Activated CD4-positive, CD25-positive, alpha-beta regulatory T cell treated with anti-CD3 and anti-CD28 coated beads, Interleukin-2, amount 50 U/mL, for 24 hours (primary cell): Measurements from ENCODE around the gene AP3B2.
A peak's percentile ranks its signal among the peaks of the same experiment; 100 is the strongest.
"Not testable (repeated sequence)": the region's sequence is repeated elsewhere in the genome, so short reads cannot be mapped to it uniquely, and the experiment has no call there.

ENCODE experiments used
- ATAC-seq, 2 donors: fragments of 150-1000 bp; cut with Tn5 transposase; one replicate each; pipeline ENCODE4 v1.10.0; 2021; ENCODE audit warnings: mild to moderate bottlenecking in 1 of 2, moderate library complexity in 1 of 2

The AP3B2 gene, protein sequence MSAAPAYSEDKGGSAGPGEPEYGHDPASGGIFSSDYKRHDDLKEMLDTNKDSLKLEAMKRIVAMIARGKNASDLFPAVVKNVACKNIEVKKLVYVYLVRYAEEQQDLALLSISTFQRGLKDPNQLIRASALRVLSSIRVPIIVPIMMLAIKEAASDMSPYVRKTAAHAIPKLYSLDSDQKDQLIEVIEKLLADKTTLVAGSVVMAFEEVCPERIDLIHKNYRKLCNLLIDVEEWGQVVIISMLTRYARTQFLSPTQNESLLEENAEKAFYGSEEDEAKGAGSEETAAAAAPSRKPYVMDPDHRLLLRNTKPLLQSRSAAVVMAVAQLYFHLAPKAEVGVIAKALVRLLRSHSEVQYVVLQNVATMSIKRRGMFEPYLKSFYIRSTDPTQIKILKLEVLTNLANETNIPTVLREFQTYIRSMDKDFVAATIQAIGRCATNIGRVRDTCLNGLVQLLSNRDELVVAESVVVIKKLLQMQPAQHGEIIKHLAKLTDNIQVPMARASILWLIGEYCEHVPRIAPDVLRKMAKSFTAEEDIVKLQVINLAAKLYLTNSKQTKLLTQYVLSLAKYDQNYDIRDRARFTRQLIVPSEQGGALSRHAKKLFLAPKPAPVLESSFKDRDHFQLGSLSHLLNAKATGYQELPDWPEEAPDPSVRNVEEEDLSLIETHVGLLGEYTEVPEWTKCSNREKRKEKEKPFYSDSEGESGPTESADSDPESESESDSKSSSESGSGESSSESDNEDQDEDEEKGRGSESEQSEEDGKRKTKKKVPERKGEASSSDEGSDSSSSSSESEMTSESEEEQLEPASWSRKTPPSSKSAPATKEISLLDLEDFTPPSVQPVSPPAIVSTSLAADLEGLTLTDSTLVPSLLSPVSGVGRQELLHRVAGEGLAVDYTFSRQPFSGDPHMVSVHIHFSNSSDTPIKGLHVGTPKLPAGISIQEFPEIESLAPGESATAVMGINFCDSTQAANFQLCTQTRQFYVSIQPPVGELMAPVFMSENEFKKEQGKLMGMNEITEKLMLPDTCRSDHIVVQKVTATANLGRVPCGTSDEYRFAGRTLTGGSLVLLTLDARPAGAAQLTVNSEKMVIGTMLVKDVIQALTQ

DNA sequence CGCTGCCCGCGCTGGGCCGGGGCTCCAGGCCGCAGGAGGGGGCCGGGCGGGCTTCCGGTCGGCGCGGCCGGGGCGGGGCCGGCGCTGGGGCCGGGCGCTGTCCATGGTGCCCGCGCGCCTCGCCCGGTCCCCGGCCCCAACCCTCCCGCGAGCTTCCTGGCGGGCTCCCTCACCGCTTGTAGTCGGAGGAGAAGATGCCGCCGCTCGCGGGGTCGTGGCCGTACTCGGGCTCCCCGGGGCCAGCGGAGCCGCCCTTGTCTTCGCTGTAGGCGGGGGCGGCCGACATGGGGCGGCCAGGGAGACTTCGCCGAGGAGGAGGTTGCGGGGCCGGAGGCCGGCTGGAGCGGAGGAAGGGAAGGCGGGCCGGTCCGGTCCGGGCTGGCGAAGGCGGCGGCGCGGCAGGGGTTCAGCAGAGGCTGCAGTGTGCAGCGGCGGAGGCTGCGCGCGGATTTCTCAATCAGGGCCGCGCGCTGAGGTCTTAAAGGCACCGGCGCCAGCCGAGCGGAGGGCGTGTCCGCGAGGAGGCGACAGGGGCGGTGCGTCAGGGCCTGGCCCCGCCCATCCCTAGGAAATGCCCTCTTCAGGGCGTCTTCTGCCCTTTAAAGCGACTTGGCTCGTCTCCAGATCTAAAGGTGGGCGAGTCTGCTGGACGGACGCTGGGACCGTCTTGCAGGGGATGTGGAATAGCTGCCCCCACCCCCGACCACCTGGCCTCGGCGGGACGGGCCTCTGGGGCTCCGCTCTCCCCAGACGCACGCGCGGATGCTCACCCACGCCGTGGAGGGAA is at the start of gene AP3B2:
Gene AP3B2 (minus strand): TSS at position 455 of the 787 bp plus-strand sequence. CDS start 169 bp downstream, at position 286.
- ATAC-seq: peak; percentile 95 to 97

DNA sequence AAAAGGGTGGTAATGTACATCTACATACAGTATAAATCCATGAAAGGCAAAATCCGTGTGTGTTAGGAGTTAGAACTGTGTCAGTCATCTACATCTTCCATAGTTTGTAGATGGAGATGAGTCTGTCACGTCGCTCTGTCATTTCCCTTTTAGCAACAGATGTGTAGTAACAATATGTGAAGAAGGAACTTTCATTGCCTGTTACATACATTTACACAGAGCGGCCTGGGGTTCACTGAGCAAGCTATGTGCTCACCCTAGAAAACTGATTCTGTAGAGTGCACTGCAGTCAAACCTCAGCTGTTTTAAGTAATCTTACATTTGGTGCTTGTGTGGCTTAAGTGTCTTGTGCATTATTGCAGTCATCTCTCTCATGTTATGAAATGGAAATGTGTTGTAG is 41.6 kb upstream of the AP3B2 start:
- no peak for ATAC-seq

- ATAC-seq: peak; percentile 8 to 19
Measured at GRCh38 chr15:82750831-82751180, 41.1 kb upstream of the AP3B2 start.

DNA sequence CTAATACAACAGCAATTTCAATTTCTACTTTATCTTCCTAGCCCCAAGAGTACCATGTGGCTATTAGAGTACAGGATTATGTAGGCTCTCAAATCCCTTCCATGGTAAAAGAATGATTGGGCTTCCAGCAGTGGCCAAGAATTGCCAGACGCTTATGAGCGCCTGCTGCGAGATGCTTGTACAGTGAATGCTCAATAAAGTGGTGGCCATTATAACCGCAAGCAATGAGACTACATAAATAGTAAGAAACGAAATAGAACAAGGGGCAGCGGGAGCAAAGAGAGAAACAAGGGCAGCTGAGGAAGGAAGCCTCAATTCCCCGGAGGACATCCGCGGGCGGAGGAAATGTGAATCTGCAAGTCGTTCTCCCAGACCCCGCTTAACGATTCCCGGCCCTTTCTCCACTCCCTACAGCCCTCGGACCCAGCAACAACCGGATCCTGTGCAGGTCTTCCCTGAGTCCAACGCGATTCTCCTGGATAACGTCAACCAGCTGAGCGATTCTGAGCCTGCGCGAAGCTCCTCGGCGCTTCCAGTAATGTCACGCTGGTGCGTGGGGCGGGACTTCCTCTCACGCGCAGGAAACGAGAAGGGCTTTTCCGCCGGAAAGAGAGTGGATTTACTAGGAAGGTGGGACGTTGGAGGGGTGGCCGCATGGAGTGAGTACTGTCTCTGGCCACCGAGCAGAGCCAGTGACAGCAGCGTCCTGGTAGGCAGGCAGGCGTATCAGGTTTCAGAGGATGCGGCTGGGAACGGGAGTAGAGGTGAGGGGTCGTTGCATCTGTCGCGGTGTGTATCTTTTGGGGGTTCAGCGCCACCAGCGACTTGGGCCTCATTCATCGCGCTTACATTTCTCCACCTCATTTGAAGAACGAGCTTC is 40.5 kb upstream of the AP3B2 start:
- ATAC-seq: peak; percentile 94 to 98

DNA sequence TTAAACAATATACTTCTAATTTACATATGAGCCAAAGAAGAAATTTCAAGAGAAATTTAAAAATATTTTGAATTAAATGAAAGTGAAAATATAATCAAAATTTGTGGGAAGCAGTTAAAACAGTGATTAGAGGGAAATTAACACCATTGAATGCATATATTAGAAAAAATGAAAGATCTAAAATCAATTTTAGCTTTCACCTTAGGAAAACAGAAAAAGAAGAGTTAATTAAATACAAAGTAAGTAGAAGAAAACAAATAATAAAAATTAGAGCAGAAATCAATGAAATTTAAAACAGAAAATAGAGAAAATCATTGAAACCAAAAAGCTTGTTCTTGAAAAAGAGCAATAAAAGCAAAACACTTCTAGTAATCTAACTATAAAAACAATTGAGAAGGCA is 38.6 kb upstream of the AP3B2 start:
- ATAC-seq: no peak

GRCh38 chr15:82743810-82744209 is 34.1 kb upstream of the AP3B2 start:
- no peak for ATAC-seq

GRCh38 chr15:82742134-82742533 is 32.5 kb upstream of the AP3B2 start:
- ATAC-seq: no peak

DNA sequence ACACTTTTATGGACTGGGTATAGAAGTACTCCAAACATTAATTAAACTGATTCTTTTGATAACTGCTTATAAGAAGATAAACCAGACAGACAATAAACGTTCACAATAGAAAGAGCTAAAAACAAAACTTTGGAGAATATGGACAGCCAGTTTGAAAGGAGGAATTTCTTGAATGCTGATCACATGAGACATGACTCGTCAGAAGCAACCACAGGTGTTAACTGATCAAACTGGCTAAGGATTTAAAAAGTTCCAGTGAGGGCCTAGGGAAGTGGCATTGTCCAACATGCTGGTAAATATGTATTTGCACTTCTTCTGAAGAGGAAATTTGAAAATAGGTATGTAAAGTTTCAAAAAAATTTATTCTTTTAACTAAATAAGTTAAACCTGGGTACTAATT is 29.4 kb upstream of the AP3B2 start:
- no peak for ATAC-seq

- no peak for ATAC-seq
Measured at GRCh38 chr15:82737975-82738374, 28.3 kb upstream of the AP3B2 start.

DNA sequence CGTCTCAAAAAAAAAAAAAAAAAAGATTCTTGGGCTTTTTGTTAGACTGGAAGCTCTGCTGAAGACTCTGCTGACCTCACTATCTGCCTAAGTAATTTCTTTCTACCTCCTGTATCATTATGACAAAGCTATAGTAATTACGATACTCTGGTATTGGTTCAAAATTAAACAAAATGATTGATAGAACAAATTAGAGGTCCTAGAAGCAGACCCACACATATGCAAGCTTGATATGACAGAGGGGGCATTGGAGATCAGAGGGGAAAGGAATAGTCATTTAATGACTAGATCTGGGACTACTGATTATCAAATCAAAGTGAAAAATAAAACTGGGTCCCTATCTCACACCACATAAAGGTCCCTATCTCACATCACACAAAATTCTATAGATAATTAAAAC is 21.9 kb upstream of the AP3B2 start:
- peak in 1 of 2 donors; percentile 49 for ATAC-seq

- ATAC-seq: no peak
Measured at GRCh38 chr15:82730022-82730530, 20.4 kb upstream of the AP3B2 start.

DNA sequence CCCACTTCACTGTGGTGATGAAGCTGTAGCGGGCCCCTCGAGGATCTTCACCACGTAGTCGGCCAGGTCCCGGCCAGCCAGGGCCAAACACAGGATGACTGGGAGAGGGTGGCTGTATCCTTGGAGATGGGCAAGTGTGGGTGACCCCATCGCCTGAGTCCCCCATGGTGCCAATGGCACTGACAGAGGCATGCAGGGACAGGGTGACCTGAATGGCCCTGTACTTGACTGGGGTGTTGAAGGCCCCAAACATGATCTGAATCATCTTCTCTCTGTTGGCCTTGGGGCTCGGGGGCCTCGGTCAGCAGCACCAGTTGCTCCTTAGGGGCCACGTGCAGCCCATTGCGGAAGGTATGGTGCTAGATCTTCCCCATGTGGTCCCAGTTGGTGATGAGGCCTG is 17.1 kb upstream of the AP3B2 start:
- ATAC-seq: no peak

- no peak for ATAC-seq
Measured at GRCh38 chr15:82715003-82715402, 5.3 kb upstream of the AP3B2 start.

GRCh38 chr15:82714016-82714415 is 4.3 kb upstream of the AP3B2 start:
- ATAC-seq: no peak

DNA sequence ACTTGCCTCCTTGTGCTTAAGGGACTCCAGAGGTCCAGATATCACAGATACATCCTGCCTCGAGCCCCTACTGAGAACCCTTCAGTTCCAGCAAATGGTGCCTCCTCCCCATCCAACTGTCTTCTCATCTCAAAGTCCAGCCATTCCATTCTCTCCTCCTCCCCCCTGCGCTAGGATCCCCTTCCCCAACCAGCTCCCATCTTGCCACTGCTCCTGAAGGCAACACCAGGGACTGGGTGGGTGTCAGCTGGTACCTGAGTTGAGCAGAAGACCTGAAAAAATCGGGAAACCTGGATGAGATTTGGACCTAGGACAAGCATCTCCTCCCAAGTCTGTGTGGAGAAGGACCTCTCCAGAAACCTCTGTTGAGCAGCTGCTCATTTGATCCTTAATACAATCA is 2.4 kb upstream of the AP3B2 start:
- no peak for ATAC-seq

DNA sequence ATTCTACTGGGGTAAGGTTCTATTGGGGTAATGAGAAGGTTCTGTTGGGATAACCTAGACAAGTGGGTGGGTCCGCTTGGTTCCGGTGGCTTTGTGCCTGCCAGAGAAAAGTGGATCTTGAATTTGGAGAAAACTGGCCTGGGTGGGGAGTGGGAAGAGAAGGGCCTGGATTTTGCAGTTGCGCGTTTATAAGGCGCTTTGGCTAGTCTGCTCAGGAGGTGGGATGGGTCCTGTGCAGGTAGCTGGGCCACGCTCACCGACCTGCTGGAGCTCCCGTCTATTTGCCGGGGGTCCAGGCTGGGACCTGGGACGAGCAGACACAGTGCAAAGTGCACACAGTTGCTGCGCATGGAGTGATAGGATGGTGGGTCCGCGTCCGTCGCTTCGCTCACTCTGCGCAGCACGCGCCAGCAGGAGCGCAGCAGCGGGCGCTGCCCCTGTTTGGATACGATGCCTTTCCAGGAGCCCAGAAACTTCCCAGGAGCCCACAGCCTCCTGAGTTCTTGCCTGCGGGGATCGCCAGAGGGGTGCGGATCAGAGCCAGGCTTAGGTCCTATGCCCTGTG is 1.3 kb upstream of the AP3B2 start:
- no peak for ATAC-seq

DNA sequence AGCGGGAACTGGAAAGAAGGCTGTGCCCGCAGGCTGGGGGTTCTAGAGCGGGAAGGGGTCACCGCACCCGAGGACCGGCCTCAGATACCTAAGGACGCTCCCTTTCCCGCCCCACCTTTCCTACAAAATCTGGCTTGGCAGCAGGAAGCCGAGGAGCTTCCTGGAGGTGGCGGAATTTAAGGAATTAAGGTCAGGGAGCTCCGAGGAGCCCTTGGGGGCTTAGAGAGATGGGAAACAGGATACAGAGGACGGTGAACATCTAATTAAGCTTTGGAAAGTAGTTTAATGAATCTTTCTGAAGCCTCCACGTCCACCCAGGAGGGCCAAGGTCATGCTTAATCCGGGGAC is 507 bp upstream of the AP3B2 start:
- ATAC-seq: no peak

GRCh38 chr15:82709081-82709420 is 624 bp downstream of the AP3B2 start:
- ATAC-seq: no peak

GRCh38 chr15:82705856-82706255 is 3.8 kb downstream of the AP3B2 start:
- not testable (repeated sequence) for ATAC-seq

DNA sequence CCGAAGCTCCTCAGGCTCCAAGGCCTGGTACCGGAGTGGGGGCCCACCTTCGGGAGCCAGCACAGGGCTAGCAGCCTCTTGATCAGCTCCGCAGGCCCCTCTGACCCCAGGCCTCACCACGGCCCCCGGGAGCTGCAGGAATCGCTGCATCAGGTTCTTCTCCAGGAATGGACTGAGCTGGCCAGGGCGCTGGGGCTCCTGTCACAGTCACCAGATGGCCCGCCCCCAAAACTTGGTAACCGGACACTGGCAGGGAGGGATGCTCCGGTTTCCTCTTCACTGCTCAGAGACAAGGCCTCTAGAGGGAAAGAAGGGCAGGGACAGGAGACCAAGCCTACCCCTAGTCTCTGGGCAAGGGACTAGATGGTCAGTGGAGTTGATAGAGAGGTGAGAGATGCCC is 9.9 kb downstream of the AP3B2 start:
- ATAC-seq: no peak

DNA sequence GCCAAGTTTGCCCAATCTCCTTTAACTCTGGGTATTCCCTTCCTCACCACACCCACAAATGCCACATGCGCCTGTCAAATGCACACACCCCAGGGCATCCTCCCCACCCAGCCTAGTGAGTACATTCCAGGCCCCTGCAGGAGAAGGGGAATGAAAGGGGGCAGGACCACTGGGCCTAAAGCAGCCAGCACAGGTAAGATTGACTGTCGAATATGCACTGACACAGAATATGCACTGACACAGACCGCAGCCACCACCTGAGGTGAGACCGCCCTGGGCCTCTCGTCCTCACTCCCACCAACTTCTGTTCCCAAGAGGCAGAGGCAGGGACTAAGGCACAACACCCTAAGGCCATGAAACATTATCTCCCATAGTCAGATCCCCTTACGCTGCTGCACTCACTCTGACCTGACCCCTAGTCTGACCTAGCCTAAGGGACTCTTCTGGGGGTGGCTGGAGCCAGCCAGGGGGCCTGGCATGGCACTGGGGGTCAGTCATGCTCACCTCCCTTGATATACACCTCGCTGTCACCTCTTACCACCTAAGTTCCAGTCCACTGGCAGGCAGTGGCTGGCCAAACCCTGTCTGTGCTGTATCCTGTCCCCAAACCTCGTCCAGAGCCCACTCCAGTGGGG is 10.8 kb downstream of the AP3B2 start:
- ATAC-seq: no peak
